ENCODE data around the gene SFXN1. TPM values are rescaled to one million over a fixed set of nuclear protein-coding genes. Genes with fewer than 3 reads are reported as not detected.

SFXN1 gene
- total RNA-seq, 1 donor from 2014 or later: 19.9 TPM

- DNase-seq: no peak
- Histone ChIP-seq H3K9me3 (no peaks in the 10 kb centered on the region), H3K27me3 (no peaks in the 10 kb centered on the region), H3K4me3 (no peak overlapping the region), H3K27ac (no peak overlapping the region), H3K4me1 (no peaks in the 10 kb centered on the region), H3K36me3 (peaks cover 58% of the 10 kb centered on the region)
- intact Hi-C loops (cut with DNase I): no loop called here
- ATAC-seq: no peak
- TF ChIP-seq CTCF (IDR thresholded peaks at IDR 0.05): no peak
Observed at GRCh38 chr5:175520321-175520720, 42.0 kb downstream of the SFXN1 start.

- intact Hi-C loops (cut with DNase I): no loop called here
- no peak overlapping the region for H3K4me3 ChIP-seq
- ATAC-seq (no peak), DNase-seq (no peak)
- H3K36me3 ChIP-seq: peaks cover 55% of the 10 kb centered on the region
- H3K27ac ChIP-seq: no peak overlapping the region
- TF ChIP-seq CTCF (IDR thresholded peaks at IDR 0.05): no peak
- H3K27me3 ChIP-seq: no peaks in the 10 kb centered on the region
- H3K4me1 ChIP-seq: no peaks in the 10 kb centered on the region
- no peaks in the 10 kb centered on the region for H3K9me3 ChIP-seq
Observed at GRCh38 chr5:175520873-175521272, 42.5 kb downstream of the SFXN1 start.

- peaks cover 55% of the 10 kb centered on the region for H3K36me3 ChIP-seq
- TF ChIP-seq CTCF (IDR thresholded peaks at IDR 0.05): no peak
- DNase-seq (no peak), ATAC-seq (no peak)
- H3K4me1 ChIP-seq: no peaks in the 10 kb centered on the region
- no peak overlapping the region for H3K4me3 ChIP-seq
- no peak overlapping the region for H3K27ac ChIP-seq
- intact Hi-C loops (cut with DNase I): no loop called here
- H3K27me3 ChIP-seq: no peaks in the 10 kb centered on the region
- no peaks in the 10 kb centered on the region for H3K9me3 ChIP-seq
Observed at GRCh38 chr5:175521313-175521833, 43.0 kb downstream of the SFXN1 start.

GRCh38 chr5:175523292-175523691 lies 44.9 kb downstream of the SFXN1 start:
- Histone ChIP-seq H3K4me3 (no peak overlapping the region), H3K27me3 (no peaks in the 10 kb centered on the region), H3K4me1 (no peaks in the 10 kb centered on the region), H3K36me3 (peaks cover 54% of the 10 kb centered on the region), H3K9me3 (no peaks in the 10 kb centered on the region), H3K27ac (no peak overlapping the region)
- TF ChIP-seq CTCF (IDR thresholded peaks at IDR 0.05): no peak
- intact Hi-C loops (cut with DNase I): no loop called here
- ATAC-seq (no peak), DNase-seq (no peak)

- H3K4me3 ChIP-seq: no peak overlapping the region
- no peaks in the 10 kb centered on the region for H3K9me3 ChIP-seq
- intact Hi-C loops (cut with DNase I): no loop called here
- DNase-seq (no peak), ATAC-seq (no peak)
- H3K27me3 ChIP-seq: no peaks in the 10 kb centered on the region
- no peaks in the 10 kb centered on the region for H3K4me1 ChIP-seq
- H3K36me3 ChIP-seq: peaks cover 52% of the 10 kb centered on the region
- TF ChIP-seq CTCF (IDR thresholded peaks at IDR 0.05): no peak
- H3K27ac ChIP-seq: no peak overlapping the region
Observed at GRCh38 chr5:175524211-175524610, 45.9 kb downstream of the SFXN1 start.

- H3K27ac ChIP-seq: no peak overlapping the region
- no peaks in the 10 kb centered on the region for H3K27me3 ChIP-seq
- intact Hi-C loops (cut with DNase I): no loop called here
- no peaks in the 10 kb centered on the region for H3K4me1 ChIP-seq
- no peak for TF ChIP-seq CTCF (IDR thresholded peaks at IDR 0.05)
- H3K36me3 ChIP-seq: peaks cover 40% of the 10 kb centered on the region
- H3K4me3 ChIP-seq: no peak overlapping the region
- DNase-seq: no peak
- no peak for ATAC-seq
- no peaks in the 10 kb centered on the region for H3K9me3 ChIP-seq
Observed at GRCh38 chr5:175526691-175527090, 48.3 kb downstream of the SFXN1 start.

Data from upper lobe of right lung (tissue), 1 donor.